Neural cell (in vitro differentiated cells): ENCODE data around the gene GUCA1A. TPM values are rescaled to one million over a fixed set of nuclear protein-coding genes. Genes with fewer than 3 reads are reported as not detected.

Experiments used
- H2AFZ ChIP-seq: fragments of 200-600, 300-800 bp; sonication (generic), shearing (Covaris generic); 2 replicates; pipeline ENCODE4 v1.6.0; 2014; ENCODE audit warnings: low read depth, mild to moderate bottlenecking, antibody characterized with exemption, low read length, moderate library complexity
- H3F3A ChIP-seq: fragments of 200-600 bp; shearing (Covaris generic); 2 replicates; pipeline ENCODE4 v1.6.1; 2016; ENCODE audit warnings: mild to moderate bottlenecking, moderate library complexity, mixed read lengths, antibody characterized with exemption, low read length; ENCODE audit not compliant: insufficient read depth, poor library complexity, severe bottlenecking
- H3K27ac ChIP-seq: fragments of 200-600, 300-800 bp; sonication (generic), shearing (Covaris generic); 2 replicates; pipeline ENCODE4 v1.5.1; 2014; ENCODE audit warnings: mild to moderate bottlenecking, low read length, moderate library complexity
- H3K27me3 ChIP-seq: fragments of 300-800, 200-600 bp; sonication (generic), shearing (Covaris generic); 2 replicates; pipeline ENCODE4 v1.6.0; 2014; ENCODE audit warnings: mild to moderate bottlenecking, low read depth, low read length, moderate library complexity; ENCODE audit not compliant: insufficient read depth
- H3K36me3 ChIP-seq: fragments of 300-800, 200-600 bp; sonication (generic), shearing (Covaris generic); 2 replicates; pipeline ENCODE4 v1.5.1; 2014; ENCODE audit warnings: mild to moderate bottlenecking, antibody characterized with exemption, low read length, moderate library complexity; ENCODE audit not compliant: insufficient read depth
- H3K4me2 ChIP-seq: fragments of 300-800, 200-600 bp; sonication (generic), shearing (Covaris generic); 2 replicates; pipeline ENCODE4 v1.6.0; 2014; ENCODE audit warnings: mild to moderate bottlenecking, low read length
- H3K4me3 ChIP-seq: fragments of 300-800, 200-600 bp; sonication (generic), shearing (Covaris generic); 2 replicates; pipeline ENCODE4 v1.5.1; 2014; ENCODE audit warnings: mild to moderate bottlenecking, low read length, moderate library complexity
- H3K79me2 ChIP-seq: fragments of 200-600 bp; shearing (Covaris generic); replicated peaks from 2 replicates; pipeline ENCODE4 v1.6.0; 2014; ENCODE audit warnings: mild to moderate bottlenecking, low read length, moderate library complexity; ENCODE audit not compliant: insufficient read depth
- H3K9ac ChIP-seq: fragments of 300-800, 200-600 bp; sonication (generic), shearing (Covaris generic); 2 replicates; pipeline ENCODE4 v1.6.1; 2016; ENCODE audit warnings: mild to moderate bottlenecking, low read length, mixed read lengths
- H3K9me2 ChIP-seq: fragments of 200-600 bp; shearing (Covaris generic); 2 replicates; pipeline ENCODE4 v1.6.1; 2016; ENCODE audit warnings: mild to moderate bottlenecking, low read length, mixed read lengths; ENCODE audit not compliant: insufficient read depth
- H3K9me3 ChIP-seq: fragments of 200-600, 300-800 bp; sonication (generic), shearing (Covaris generic); 2 replicates; pipeline ENCODE4 v1.6.1; 2016; ENCODE audit warnings: mild to moderate bottlenecking, mixed run types, low read length, moderate library complexity, mixed read lengths
- H4K20me1 ChIP-seq: fragments of 200-600 bp; shearing (Covaris generic); 2 replicates; pipeline ENCODE4 v1.6.1; 2016; ENCODE audit warnings: mild to moderate bottlenecking, mixed run types; ENCODE audit not compliant: insufficient read depth
- EP300 ChIP-seq: fragments of 450-650 bp; conservative IDR thresholded peaks from 2 replicates; pipeline ENCODE4 v1.6.1; 2014; ENCODE audit warnings: antibody characterized with exemption, mild to moderate bottlenecking, moderate library complexity; ENCODE audit not compliant: poor library complexity, severe bottlenecking
- EZH2 ChIP-seq: fragments of 200-600, 300-800 bp; shearing (Covaris generic), sonication (generic); IDR thresholded peaks from 2 replicates; pipeline ENCODE4 v1.6.1; 2014; ENCODE audit warnings: antibody characterized with exemption, low read length, borderline replicate concordance, mild to moderate bottlenecking; ENCODE audit not compliant: insufficient read depth, poor library complexity, severe bottlenecking
- MXI1 ChIP-seq: fragments of 450-650 bp; conservative IDR thresholded peaks from 2 replicates; pipeline ENCODE4 v1.6.1; 2014; ENCODE audit warnings: antibody characterized with exemption, mild to moderate bottlenecking; ENCODE audit not compliant: poor library complexity, severe bottlenecking
- POLR2AphosphoS5 ChIP-seq: IDR thresholded peaks from 2 replicates; pipeline ENCODE4 v1.6.1; 2012
- RAD21 ChIP-seq: fragments of 450-650 bp; conservative IDR thresholded peaks from 2 replicates; pipeline ENCODE4 v1.6.1; 2014; ENCODE audit warnings: antibody characterized with exemption, mild to moderate bottlenecking, moderate library complexity
- SMC3 ChIP-seq: fragments of 450-650 bp; conservative IDR thresholded peaks from 2 replicates; pipeline ENCODE4 v1.6.1; 2014; ENCODE audit warnings: antibody characterized with exemption, mild to moderate bottlenecking, moderate library complexity; ENCODE audit not compliant: poor library complexity
- TAF1 ChIP-seq: IDR thresholded peaks from 2 replicates; pipeline ENCODE4 v1.6.1; 2012; ENCODE audit warnings: low read depth
- polyA plus RNA-seq: library from polyadenylated mRNA; depleted of rRNA; stranded (reverse); fragments of >200 nt; gene quantifications from 2 replicates; pipeline ENCODE4 v1.2.3, GENCODE V29; 2014
- TF ChIP-seq, protein P1 (sequence below): IDR thresholded peaks from 2 replicates; pipeline ENCODE4 v1.6.1; 2012; ENCODE audit warnings: borderline replicate concordance
- TF ChIP-seq, protein P2 (sequence below): fragments of 450-650 bp; IDR thresholded peaks from 2 replicates; pipeline ENCODE4 v1.5.1; 2014; ENCODE audit warnings: antibody characterized with exemption, mild to moderate bottlenecking, moderate library complexity; ENCODE audit not compliant: poor library complexity, severe bottlenecking

GUCA1A gene
- polyA plus RNA-seq, 1 donor from 2014 or later: 0.78 TPM

DNA sequence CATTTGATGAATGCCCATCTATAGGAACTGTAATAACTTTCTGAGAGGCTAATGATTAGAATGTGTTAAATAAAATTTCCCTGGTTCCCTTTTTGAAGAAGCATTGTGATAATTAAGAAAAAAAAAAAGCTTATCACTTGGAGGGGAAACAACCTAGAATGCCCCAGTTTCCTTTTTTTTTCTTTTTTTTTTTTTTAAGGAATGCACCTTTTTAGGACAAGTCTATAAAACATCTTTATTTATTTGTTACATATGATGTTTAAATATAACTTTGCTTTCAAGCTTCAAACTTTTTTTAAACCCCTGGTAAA lies 51.8 kb downstream of the GUCA1A start:
- H2AFZ ChIP-seq: no peak overlapping the region
- no peaks in the 10 kb centered on the region for H3F3A ChIP-seq
- no peaks in the 10 kb centered on the region for H3K79me2 ChIP-seq
- no peak overlapping the region for H3K4me2 ChIP-seq
- no peaks in the 10 kb centered on the region for H3K9me3 ChIP-seq
- no peak overlapping the region for H3K9ac ChIP-seq
- no peaks in the 10 kb centered on the region for H3K9me2 ChIP-seq
- H3K36me3 ChIP-seq: no peaks in the 10 kb centered on the region
- no peaks in the 10 kb centered on the region for H3K27me3 ChIP-seq
- no peak overlapping the region for H3K27ac ChIP-seq
- TF ChIP-seq POLR2AphosphoS5: no peak
- no peak for TF ChIP-seq EZH2
- TF ChIP-seq MXI1: no peak
- no peak overlapping the region for H3K4me3 ChIP-seq
- no peaks in the 10 kb centered on the region for H4K20me1 ChIP-seq

DNA sequence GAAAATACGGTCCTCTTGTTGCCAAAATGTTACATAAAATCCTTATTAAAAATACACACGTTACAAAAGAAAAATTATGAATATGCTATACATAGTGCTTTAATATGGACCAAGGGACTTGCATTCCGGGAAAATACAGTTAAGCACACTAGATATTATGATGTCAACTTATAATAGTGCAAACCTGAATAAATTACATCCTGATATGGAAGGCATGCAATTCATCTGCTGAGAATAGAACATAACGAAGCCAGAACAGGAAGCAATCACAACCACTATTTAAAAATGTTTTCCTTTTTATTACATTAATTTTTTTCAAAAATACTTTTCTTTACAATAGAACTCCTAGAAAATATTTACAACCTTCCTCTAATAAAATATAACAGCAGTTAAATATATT lies 52.3 kb downstream of the GUCA1A start:
- Histone ChIP-seq H3K79me2 (no peaks in the 10 kb centered on the region), H3K36me3 (no peaks in the 10 kb centered on the region), H3K9me2 (no peaks in the 10 kb centered on the region), H3F3A (no peaks in the 10 kb centered on the region), H3K27me3 (no peaks in the 10 kb centered on the region), H2AFZ (no peak overlapping the region), H4K20me1 (no peaks in the 10 kb centered on the region), H3K27ac (no peak overlapping the region), H3K4me3 (no peak overlapping the region), H3K9ac (no peak overlapping the region), H3K9me3 (no peaks in the 10 kb centered on the region), H3K4me2 (no peak overlapping the region)
- no peak for TF ChIP-seq EZH2
- no peak for TF ChIP-seq POLR2AphosphoS5
- TF ChIP-seq MXI1: no peak
- TF ChIP-seq SMC3: no peak
- TF ChIP-seq TAF1: no peak
- TF ChIP-seq RAD21: no peak

DNA sequence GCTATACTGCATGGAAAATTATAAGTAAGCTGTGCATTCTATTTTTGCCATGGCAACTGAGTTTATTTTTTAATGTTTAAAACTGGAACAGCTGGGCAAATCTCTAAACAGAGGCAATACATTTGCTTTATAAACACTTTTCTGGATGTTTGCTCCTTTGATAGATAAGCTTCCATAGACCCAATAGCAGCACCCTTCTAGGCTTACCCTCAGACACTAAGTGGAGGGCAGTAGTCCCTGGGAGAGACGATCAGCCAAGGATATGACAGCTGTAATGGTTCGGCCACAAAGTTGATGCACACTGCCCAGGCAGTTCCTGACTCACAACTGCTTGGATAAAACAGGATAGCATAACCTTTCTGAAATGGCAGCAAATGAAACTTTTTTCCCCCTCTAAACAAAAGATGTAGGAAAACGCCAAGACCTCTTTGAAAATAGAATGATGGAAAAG lies 53.0 kb downstream of the GUCA1A start:
- H3K27ac ChIP-seq: no peak overlapping the region
- TF ChIP-seq, protein P1, sequence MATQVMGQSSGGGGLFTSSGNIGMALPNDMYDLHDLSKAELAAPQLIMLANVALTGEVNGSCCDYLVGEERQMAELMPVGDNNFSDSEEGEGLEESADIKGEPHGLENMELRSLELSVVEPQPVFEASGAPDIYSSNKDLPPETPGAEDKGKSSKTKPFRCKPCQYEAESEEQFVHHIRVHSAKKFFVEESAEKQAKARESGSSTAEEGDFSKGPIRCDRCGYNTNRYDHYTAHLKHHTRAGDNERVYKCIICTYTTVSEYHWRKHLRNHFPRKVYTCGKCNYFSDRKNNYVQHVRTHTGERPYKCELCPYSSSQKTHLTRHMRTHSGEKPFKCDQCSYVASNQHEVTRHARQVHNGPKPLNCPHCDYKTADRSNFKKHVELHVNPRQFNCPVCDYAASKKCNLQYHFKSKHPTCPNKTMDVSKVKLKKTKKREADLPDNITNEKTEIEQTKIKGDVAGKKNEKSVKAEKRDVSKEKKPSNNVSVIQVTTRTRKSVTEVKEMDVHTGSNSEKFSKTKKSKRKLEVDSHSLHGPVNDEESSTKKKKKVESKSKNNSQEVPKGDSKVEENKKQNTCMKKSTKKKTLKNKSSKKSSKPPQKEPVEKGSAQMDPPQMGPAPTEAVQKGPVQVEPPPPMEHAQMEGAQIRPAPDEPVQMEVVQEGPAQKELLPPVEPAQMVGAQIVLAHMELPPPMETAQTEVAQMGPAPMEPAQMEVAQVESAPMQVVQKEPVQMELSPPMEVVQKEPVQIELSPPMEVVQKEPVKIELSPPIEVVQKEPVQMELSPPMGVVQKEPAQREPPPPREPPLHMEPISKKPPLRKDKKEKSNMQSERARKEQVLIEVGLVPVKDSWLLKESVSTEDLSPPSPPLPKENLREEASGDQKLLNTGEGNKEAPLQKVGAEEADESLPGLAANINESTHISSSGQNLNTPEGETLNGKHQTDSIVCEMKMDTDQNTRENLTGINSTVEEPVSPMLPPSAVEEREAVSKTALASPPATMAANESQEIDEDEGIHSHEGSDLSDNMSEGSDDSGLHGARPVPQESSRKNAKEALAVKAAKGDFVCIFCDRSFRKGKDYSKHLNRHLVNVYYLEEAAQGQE: no peak
- TF ChIP-seq RAD21: no peak
- TF ChIP-seq, protein P2, sequence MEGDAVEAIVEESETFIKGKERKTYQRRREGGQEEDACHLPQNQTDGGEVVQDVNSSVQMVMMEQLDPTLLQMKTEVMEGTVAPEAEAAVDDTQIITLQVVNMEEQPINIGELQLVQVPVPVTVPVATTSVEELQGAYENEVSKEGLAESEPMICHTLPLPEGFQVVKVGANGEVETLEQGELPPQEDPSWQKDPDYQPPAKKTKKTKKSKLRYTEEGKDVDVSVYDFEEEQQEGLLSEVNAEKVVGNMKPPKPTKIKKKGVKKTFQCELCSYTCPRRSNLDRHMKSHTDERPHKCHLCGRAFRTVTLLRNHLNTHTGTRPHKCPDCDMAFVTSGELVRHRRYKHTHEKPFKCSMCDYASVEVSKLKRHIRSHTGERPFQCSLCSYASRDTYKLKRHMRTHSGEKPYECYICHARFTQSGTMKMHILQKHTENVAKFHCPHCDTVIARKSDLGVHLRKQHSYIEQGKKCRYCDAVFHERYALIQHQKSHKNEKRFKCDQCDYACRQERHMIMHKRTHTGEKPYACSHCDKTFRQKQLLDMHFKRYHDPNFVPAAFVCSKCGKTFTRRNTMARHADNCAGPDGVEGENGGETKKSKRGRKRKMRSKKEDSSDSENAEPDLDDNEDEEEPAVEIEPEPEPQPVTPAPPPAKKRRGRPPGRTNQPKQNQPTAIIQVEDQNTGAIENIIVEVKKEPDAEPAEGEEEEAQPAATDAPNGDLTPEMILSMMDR: no peak
- no peak for TF ChIP-seq EP300
- TF ChIP-seq TAF1: no peak
- TF ChIP-seq MXI1: no peak
- no peak overlapping the region for H3K4me3 ChIP-seq
- no peak overlapping the region for H2AFZ ChIP-seq
- no peaks in the 10 kb centered on the region for H4K20me1 ChIP-seq
- no peaks in the 10 kb centered on the region for H3K9me2 ChIP-seq
- H3F3A ChIP-seq: no peaks in the 10 kb centered on the region
- no peaks in the 10 kb centered on the region for H3K9me3 ChIP-seq
- H3K36me3 ChIP-seq: no peaks in the 10 kb centered on the region
- no peak overlapping the region for H3K9ac ChIP-seq
- no peaks in the 10 kb centered on the region for H3K79me2 ChIP-seq
- no peak overlapping the region for H3K4me2 ChIP-seq
- H3K27me3 ChIP-seq: no peaks in the 10 kb centered on the region
